H1 (cell line): ENCODE measurements around the gene SAMD14. TPM values are rescaled to one million over a fixed set of nuclear protein-coding genes. Genes with fewer than 3 reads are reported as not detected.

Source experiments
- CTCF ChIA-PET: fragments of 300-600 bp; sonication (Branson Sonifier 250); formaldehyde crosslinking; loops from one replicate; lab custom pipeline; 2021; ENCODE audit not compliant: partially characterized antibody; lab: Charles Lee
- POLR2A ChIA-PET: fragments of 300-600 bp; sonication (Branson Sonifier 250); formaldehyde crosslinking; loops from one replicate; lab custom pipeline; 2021; ENCODE audit warnings: inconsistent platforms; ENCODE audit not compliant: partially characterized antibody; lab: Charles Lee
- DNase-seq, 2 experiments: peaks; one replicate each; pipeline versions ENCODE4 v3.0.0 to v3.0.0-alpha.2; 2010 to 2022; ENCODE audit warnings: low spot score in 2 of 2, low read depth in 1 of 2, mixed read lengths in 1 of 2
- FAIRE-seq: peaks from 2 replicates; lab custom pipeline; 2011; peaks lifted over from hg19 to GRCh38; lab: Jason Lieb, UNC
- H2AFZ ChIP-seq: 2 replicates; pipeline ENCODE4 v1.8.1; 2012; ENCODE audit warnings: low read length, inconsistent platforms
- H2AK5ac ChIP-seq: 2 replicates; pipeline ENCODE4 v1.6.1; 2013; ENCODE audit warnings: low read depth, low read length
- H2BK120ac ChIP-seq: replicated peaks from 2 replicates; pipeline ENCODE3; 2013; ENCODE audit warnings: low read depth, low read length, inconsistent platforms
- H2BK12ac ChIP-seq: 2 replicates; pipeline ENCODE4 v1.6.1; 2013; ENCODE audit warnings: low read depth, low read length
- H2BK15ac ChIP-seq: 2 replicates; pipeline ENCODE4 v1.6.1; 2013; ENCODE audit warnings: low read length
- H2BK20ac ChIP-seq: 2 replicates; pipeline ENCODE4 v1.6.1; 2013; ENCODE audit warnings: low read length
- H2BK5ac ChIP-seq: 2 replicates; pipeline ENCODE4 v1.6.1; 2013; ENCODE audit warnings: low read depth, low read length
- H3K14ac ChIP-seq: 2 replicates; pipeline ENCODE4 v1.6.1; 2013; ENCODE audit warnings: inconsistent platforms; ENCODE audit not compliant: insufficient read length
- H3K18ac ChIP-seq: 2 replicates; pipeline ENCODE4 v1.6.1; 2013; ENCODE audit warnings: low read length; ENCODE audit errors: extremely low read depth
- H3K23ac ChIP-seq: 2 replicates; pipeline ENCODE4 v1.6.1; 2013; ENCODE audit warnings: inconsistent platforms; ENCODE audit not compliant: insufficient read length
- H3K23me2 ChIP-seq: 2 replicates; pipeline ENCODE4 v1.6.1; 2013; ENCODE audit warnings: low read depth, low read length
- H3K27ac ChIP-seq: 2 replicates; pipeline ENCODE4 v1.6.1; 2011; ENCODE audit warnings: low read depth, low read length, inconsistent platforms
- H3K27me3 ChIP-seq, 4 experiments: replicated peaks in 1 of 4; 1 replicate in 1 of 4; 2 replicates in 3 of 4; pipeline versions ENCODE4 v1.6.1 to v1.8.1; 2011 to 2013; ENCODE audit warnings: low read length in 3 of 4, mild to moderate bottlenecking in 3 of 4, inconsistent platforms in 2 of 4, mixed read lengths in 2 of 4, moderate library complexity in 1 of 4; ENCODE audit not compliant: control insufficient read depth in 3 of 4, insufficient read depth in 3 of 4; ENCODE audit errors: extremely low read depth in 1 of 4
- H3K36me3 ChIP-seq, 4 experiments: 2 replicates each; pipeline versions ENCODE4 v1.6.1 to v1.8.1; 2011 to 2013; ENCODE audit warnings: mild to moderate bottlenecking in 4 of 4, low read length in 3 of 4, moderate library complexity in 2 of 4, control low read depth in 1 of 4, inconsistent platforms in 1 of 4; ENCODE audit not compliant: insufficient read depth in 4 of 4, control insufficient read depth in 2 of 4
- H3K4ac ChIP-seq: replicated peaks from 2 replicates; pipeline ENCODE3; 2013; ENCODE audit warnings: low read length, low read depth, mixed read lengths, inconsistent platforms; ENCODE audit not compliant: insufficient read length
- H3K4me1 ChIP-seq, 4 experiments: replicated peaks in 1 of 4; 1 replicate in 1 of 4; 2 replicates in 3 of 4; pipeline versions ENCODE4 v1.6.1 to v1.8.1; 2011 to 2013; ENCODE audit warnings: low read length in 3 of 4, inconsistent platforms in 2 of 4, mixed read lengths in 1 of 4; ENCODE audit not compliant: insufficient read depth in 4 of 4, control insufficient read depth in 3 of 4
- H3K4me2 ChIP-seq, 2 experiments: 2 replicates each; pipeline versions ENCODE4 v1.6.1 to v1.8.1; 2011 to 2013; ENCODE audit warnings: low read depth in 2 of 2, low read length in 2 of 2, control low read depth in 1 of 2, inconsistent platforms in 1 of 2, mild to moderate bottlenecking in 1 of 2; ENCODE audit not compliant: insufficient read depth in 1 of 2
- H3K4me3 ChIP-seq, 4 experiments: fragments of 200-600, 300-600 bp in 1 of 4; sonication (generic), shearing (Covaris generic), sonication (Bioruptor Twin) in 1 of 4; 2 replicates each; pipeline versions ENCODE4 v1.5.1 to v1.8.1; 2011 to 2016; ENCODE audit warnings: low read length in 4 of 4, low read depth in 3 of 4, control low read depth in 2 of 4, inconsistent platforms in 2 of 4, mild to moderate bottlenecking in 2 of 4, mixed read lengths in 1 of 4, moderate library complexity in 1 of 4; ENCODE audit not compliant: insufficient read depth in 2 of 4; ENCODE audit errors: extremely low read depth in 1 of 4
- H3K56ac ChIP-seq: replicated peaks from 2 replicates; pipeline ENCODE3; 2013; ENCODE audit warnings: low read depth, mild to moderate bottlenecking, mixed read lengths, low read length, inconsistent platforms; ENCODE audit not compliant: insufficient read length
- H3K79me1 ChIP-seq: 2 replicates; pipeline ENCODE4 v1.6.1; 2013; ENCODE audit warnings: low read depth, low read length, control low read depth
- H3K79me2 ChIP-seq, 2 experiments: 2 replicates each; pipeline versions ENCODE4 v1.6.1 to v1.8.1; 2012 to 2013; ENCODE audit warnings: low read length in 2 of 2, mild to moderate bottlenecking in 2 of 2, inconsistent platforms in 1 of 2; ENCODE audit not compliant: insufficient read depth in 2 of 2, control insufficient read depth in 1 of 2
- H3K9ac ChIP-seq, 4 experiments: replicated peaks in 1 of 4; 1 replicate in 1 of 4; 2 replicates in 3 of 4; pipeline versions ENCODE4 v1.6.1 to v1.8.1; 2011 to 2013; ENCODE audit warnings: low read depth in 3 of 4, low read length in 3 of 4, control low read depth in 2 of 4, mild to moderate bottlenecking in 2 of 4, moderate library complexity in 2 of 4, inconsistent platforms in 1 of 4; ENCODE audit errors: extremely low read depth in 1 of 4
- H3K9me3 ChIP-seq, 2 experiments: 2 replicates each; pipeline versions ENCODE4 v1.6.1 to v1.8.1; 2012 to 2013; ENCODE audit warnings: mild to moderate bottlenecking in 2 of 2, moderate library complexity in 2 of 2, control low read depth in 1 of 2, inconsistent platforms in 1 of 2, low read depth in 1 of 2, low read length in 1 of 2, mixed read lengths in 1 of 2; ENCODE audit not compliant: insufficient read depth in 2 of 2
- H4K20me1 ChIP-seq, 2 experiments: replicated peaks in 1 of 2; 2 replicates each; pipeline versions ENCODE3 to v1.8.1; 2011 to 2013; ENCODE audit warnings: inconsistent platforms in 2 of 2, low read length in 2 of 2, mild to moderate bottlenecking in 1 of 2; ENCODE audit not compliant: insufficient read depth in 2 of 2, control insufficient read depth in 1 of 2
- H4K5ac ChIP-seq: 2 replicates; pipeline ENCODE4 v1.6.1; 2013; ENCODE audit warnings: low read length, low read depth, mixed read lengths, inconsistent platforms; ENCODE audit not compliant: insufficient read length
- H4K8ac ChIP-seq: 2 replicates; pipeline ENCODE4 v1.8.0; 2013; ENCODE audit warnings: mild to moderate bottlenecking, moderate library complexity, low read length, inconsistent platforms; ENCODE audit not compliant: insufficient read depth; ENCODE audit errors: extremely low read depth
- H4K91ac ChIP-seq: replicated peaks from 2 replicates; pipeline ENCODE3; 2013; ENCODE audit warnings: low read length, mixed read lengths, inconsistent platforms; ENCODE audit not compliant: insufficient read length
- CHD1 ChIP-seq: IDR thresholded peaks from 2 replicates; pipeline ENCODE4 v1.6.1; 2012; ENCODE audit warnings: low read depth, low read length, improper control_type of control experiment
- KDM4A ChIP-seq: IDR thresholded peaks from one replicate; pipeline ENCODE4 v1.7.1; 2012; ENCODE audit warnings: low read depth, mild to moderate bottlenecking, moderate library complexity, low read length, inconsistent platforms; ENCODE audit not compliant: severe bottlenecking
- SP1 ChIP-seq: IDR thresholded peaks from 2 replicates; pipeline ENCODE4 v1.6.1; 2011; ENCODE audit warnings: low read depth, low read length
- WGBS, 2 experiments: shearing (Covaris generic) in 1 of 2; methylation state at CpG; one replicate each; pipeline versions ENCODE4 v1.1.6 to v1.1.7; 2013 to 2015; ENCODE audit warnings: low lambda C conversion rate in 2 of 2, mixed read lengths in 2 of 2, inconsistent platforms in 1 of 2, low coverage in 1 of 2, missing lambda C conversion rate in 1 of 2; ENCODE audit not compliant: insufficient replicate concordance in 2 of 2, insufficient coverage in 1 of 2, insufficient read length in 1 of 2; ENCODE audit errors: extremely low coverage in 1 of 2, missing lambda C conversion rate in 1 of 2; 5-methylcytosine and 5-hydroxymethylcytosine counted together
- polyA plus RNA-seq, 7 experiments: library from polyadenylated mRNA; depleted of rRNA in 3 of 7; stranded (reverse) in 5 of 7; unstranded in 2 of 7; fragments of >200 nt in 5 of 7; fragments of 200-250 nt in 2 of 7; gene quantifications; 1 replicate in 5 of 7; 2 replicates in 1 of 7; 4 replicates in 1 of 7; pipeline versions ENCODE4 v1.2.1 to v1.2.3, GENCODE V29; 2011 to 2013; ENCODE audit warnings: missing spikeins in 2 of 7, mixed read lengths in 2 of 7
- total RNA-seq: library from RNA; stranded (reverse); fragmentation: NEBNext Ultra II Directional; extraction: Animal tissue kit (Norgen Biotek cat#: 25700); gene quantifications from 2 replicates; pipeline ENCODE4 v1.2.1, GENCODE V29; 2021

The SAMD14 gene
- total and polyA plus RNA-seq, 2 of the 8 experiments (the other 6 are each of a cell fraction or from before 2014, with no cell fraction given), result 5.7 to 5.8 TPM

DNA sequence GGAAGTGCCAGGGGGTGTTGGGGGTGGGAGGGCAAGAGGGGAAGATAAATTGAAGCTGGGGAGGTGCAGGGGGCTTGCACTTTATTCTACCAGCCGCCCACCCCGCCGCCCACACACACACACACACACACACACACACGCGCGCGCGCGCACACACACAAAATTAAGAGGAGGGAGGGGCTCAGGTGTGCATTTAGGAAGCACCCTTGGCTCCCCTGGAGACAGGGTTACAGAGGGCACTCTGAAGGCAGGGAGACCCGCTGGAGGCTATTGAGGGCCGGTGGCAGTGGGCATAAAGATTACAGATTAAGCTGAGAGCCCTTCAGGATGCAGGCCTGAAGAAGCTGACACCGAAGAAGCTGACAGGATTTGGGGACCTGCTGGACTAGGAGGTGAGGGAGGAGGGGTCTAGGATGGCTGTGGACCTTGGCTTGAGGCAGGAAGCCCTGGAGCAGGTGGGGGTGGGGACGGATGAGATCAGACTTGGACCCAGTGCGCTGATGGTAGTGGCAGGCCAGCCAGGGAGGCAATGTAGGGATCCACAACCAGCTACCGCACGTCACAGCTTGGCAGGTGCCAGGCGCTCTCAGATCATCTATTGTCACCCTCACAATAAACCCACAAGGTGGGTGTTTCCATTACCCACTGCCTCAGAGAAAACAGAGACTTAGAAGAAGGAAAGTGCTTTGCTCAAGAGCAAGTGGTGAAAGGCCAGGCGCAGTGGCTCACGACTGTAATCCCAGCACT, 772 bp upstream of the SAMD14 start:
- Histone ChIP-seq H3K23ac (no peak overlapping the region), H3K14ac (no peak overlapping the region), H3K9me3 (no peaks in the 10 kb centered on the region), H2AFZ (no peak overlapping the region), H2BK20ac (no peak overlapping the region), H3K23me2 (peaks cover 20% of the 10 kb centered on the region), H3K79me1 (no peaks in the 10 kb centered on the region), H2BK120ac (no peak overlapping the region), H3K4me3 (peak overlapping the region; percentile 37 to 97 (median 62)), H2AK5ac (no peak overlapping the region), H3K4me1 (peaks cover 8 to 36% (median 30%) of the 10 kb centered on the region in 4 experiments), H2BK15ac (no peak overlapping the region), H3K4ac (no peak overlapping the region), H3K36me3 (peaks cover 0 to 2% (median 0%) of the 10 kb centered on the region in 4 experiments; a peak in 1 of 8 replicates), H4K91ac (no peak overlapping the region), H3K79me2 (no peaks in the 10 kb centered on the region)
- ChIA-PET CTCF (interaction anchor here (0.6 to 21.6 kb wide), 14 partner anchors 12 to 391 kb away, joined by 3 to 299 read pairs (median 6); partner anchors contain the start of genes COL1A1 and PPP1R9B), POLR2A (interaction anchor here (0.7 to 2.9 kb wide), 9 partner anchors 11 to 332 kb away, joined by 3 to 9 read pairs (median 3); no protein-coding TSS in a partner anchor)
- no peak for FAIRE-seq
- TF ChIP-seq CHD1, result no peak
- 0 out of 2 replicates have a peak, but pooled peaks have one; percentile 16 for TF ChIP-seq SP1
- TF ChIP-seq KDM4A, result no peak
- TF ChIP-seq, all 59 proteins: peak for 1
- H3K18ac ChIP-seq, result no peak overlapping the region; the same call in 1 of the 2 replicates
- no peak overlapping the region; the same call in 1 of the 2 replicates for H4K8ac ChIP-seq
- peak overlapping the region; percentile 70 to 99 for H3K4me2 ChIP-seq
- WGBS, 2 experiments, result 33% methylated on average over 10 of the region's 19 CpGs; no CpG with 5 or more reads in 1 of the 2 experiments
- H3K56ac ChIP-seq, result no peak overlapping the region
- H3K27ac ChIP-seq, result no peak overlapping the region
- peaks cover 0 to 1% of the 10 kb centered on the region in 2 experiments for H4K20me1 ChIP-seq
- DNase-seq, result no peak
- H2BK12ac ChIP-seq, result peak overlapping the region; percentile 55; the same call in 1 of the 2 replicates
- no peak overlapping the region for H4K5ac ChIP-seq
- no peak overlapping the region for H2BK5ac ChIP-seq
- no peak overlapping the region for H3K9ac ChIP-seq
- peaks cover 0 to 11% (median 2%) of the 10 kb centered on the region in 4 experiments; a peak in 4 of 7 replicates for H3K27me3 ChIP-seq
